M059J (cell line): ENCODE data around the gene TRAP1. TPM values are rescaled to one million over a fixed set of nuclear protein-coding genes. Genes with fewer than 3 reads are reported as not detected.
"Not testable (repeated sequence)": the region's sequence is repeated elsewhere in the genome, so short reads cannot be mapped to it uniquely, and the experiment has no call there.

ENCODE experiments used
- DNase-seq: peaks from one replicate; pipeline ENCODE4 v3.0.0-alpha.2; 2012; ENCODE audit warnings: low read depth
- total RNA-seq: library from RNA; depleted of rRNA; stranded (reverse); fragments of >200 nt; shearing (Covaris generic); gene quantifications from 2 replicates; pipeline ENCODE4 v1.2.3, GENCODE V29; 2014; rRNA removed

Gene TRAP1
- total RNA-seq, 1 experiment from 2014 or later, result 66.9 TPM

- DNase-seq, result no peak
Measured at GRCh38 chr16:3612510-3613466, 104.5 kb downstream of the TRAP1 start.

- DNase-seq, result peak; percentile 91
Measured at GRCh38 chr16:3611146-3611975, 106.0 kb downstream of the TRAP1 start, which contains the start of gene SLX4. Gene SLX4 (minus strand): TSS chr16:3611606. CDS start chr16:3608964, 2,642 bp downstream.

DNA sequence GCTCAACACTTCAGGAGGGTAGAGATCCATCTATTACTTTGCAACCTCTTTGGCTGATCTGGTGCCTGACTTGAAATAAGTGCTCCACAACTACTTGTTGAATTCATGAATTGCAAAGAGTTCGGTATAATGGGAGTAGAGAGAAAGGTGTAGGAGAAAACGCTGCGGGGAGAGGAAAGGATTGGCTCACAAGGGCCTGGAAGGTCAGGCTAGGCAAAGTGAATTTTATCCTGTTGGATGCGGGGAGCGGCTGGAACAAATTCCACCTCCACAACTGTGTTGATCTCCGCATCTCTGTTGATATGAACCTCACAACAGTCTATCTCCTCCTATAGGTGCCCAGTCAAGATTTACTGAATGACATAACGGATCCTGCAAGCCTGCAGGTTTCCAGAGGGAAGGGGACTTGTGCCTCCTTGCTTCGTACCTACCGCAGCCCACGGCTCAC lies 106.6 kb downstream of the TRAP1 start:
- DNase-seq, result peak; percentile 26

DNA sequence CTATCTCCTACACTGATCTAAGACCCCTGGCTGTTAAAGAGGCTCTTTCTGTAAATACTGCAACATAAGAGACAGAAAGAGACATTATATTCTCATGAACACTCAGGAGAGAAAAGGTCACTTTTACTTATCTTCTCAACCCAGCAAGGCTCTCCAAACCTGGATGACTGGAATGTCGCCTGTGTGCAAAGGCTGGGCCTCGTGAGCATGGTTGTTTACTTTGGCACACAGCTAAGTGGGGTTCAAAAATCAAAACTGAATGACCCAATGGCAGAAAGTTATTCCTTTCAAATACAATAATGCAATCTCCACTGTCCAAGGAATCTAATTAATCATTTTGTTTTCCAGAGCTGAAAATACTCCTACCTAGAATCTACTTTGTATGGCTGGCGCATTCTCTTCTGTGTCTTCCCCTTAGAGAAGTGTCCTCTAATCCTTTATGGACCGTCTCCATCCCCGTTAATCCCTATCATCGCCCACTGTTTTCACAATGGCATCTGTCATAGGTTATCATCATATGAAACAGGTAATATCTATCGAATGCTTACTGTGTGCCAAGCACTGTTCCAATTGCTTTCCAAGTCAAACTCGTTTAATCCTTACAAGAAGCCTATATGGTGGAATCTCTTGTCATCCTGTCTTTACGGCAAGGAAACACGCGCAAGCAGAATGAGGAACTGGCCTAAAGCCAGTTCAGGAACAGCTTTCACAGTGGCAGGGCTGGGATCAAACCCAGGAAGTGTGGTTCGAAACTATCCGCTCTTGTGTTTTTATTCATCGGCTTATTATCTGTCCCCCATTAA lies 107.2 kb downstream of the TRAP1 start:
- DNase-seq, result no peak

DNA sequence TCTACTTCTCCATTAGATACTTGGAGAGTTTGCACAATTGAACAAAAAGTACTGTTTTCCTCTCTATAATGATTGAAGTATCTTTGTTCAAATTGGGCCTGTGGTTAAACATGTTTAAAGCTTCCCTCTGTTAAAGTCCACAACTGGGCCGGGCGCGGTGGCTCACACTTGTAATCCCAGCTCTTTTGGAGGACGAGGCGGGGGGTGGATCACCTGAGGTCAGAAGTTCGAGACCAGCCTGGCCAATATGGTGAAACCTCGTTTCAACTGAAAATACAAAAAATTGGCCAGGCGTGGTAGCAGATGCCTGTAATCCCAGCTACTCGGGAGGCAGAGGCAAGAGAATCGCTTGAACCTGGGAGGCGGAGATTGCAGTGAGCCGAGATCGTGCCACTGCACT lies 108.3 kb downstream of the TRAP1 start:
- not testable (repeated sequence) for DNase-seq

GRCh38 chr16:3608069-3608468 lies 109.3 kb downstream of the TRAP1 start:
- no peak for DNase-seq

Other genes starting within 250 kb of the TRAP1 start
- gene C16orf90, start 222.0 kb downstream of the TRAP1 start, total RNA-seq, result not detected in 2 replicates
- gene CLUAP1, start 216.5 kb downstream of the TRAP1 start, total RNA-seq, result 13.9 and 16.5 TPM in 2 replicates
- not detected in 2 replicates for gene NLRC3, start 140.1 kb downstream of the TRAP1 start, total RNA-seq
- 4.8 and 8.3 TPM in 2 replicates for gene SLX4, start 105.9 kb downstream of the TRAP1 start, total RNA-seq
- gene DNASE1, start 62.8 kb downstream of the TRAP1 start, total RNA-seq, result 8.3 and 21.1 TPM in 2 replicates
- 7.9 and 14.8 TPM in 2 replicates for gene CREBBP, start 163.2 kb upstream of the TRAP1 start, total RNA-seq